PC-9 (cell line): ENCODE measurements around the gene RBP7. TPM values are rescaled to one million over a fixed set of nuclear protein-coding genes. Genes with fewer than 3 reads are reported as not detected.

ENCODE experiments used
- BruUV-seq: library from RNA; stranded (reverse); fragments of 400-500 nt; replicated peaks from 2 replicates; lab custom pipeline; 2021; lab: Mats Ljungman, UMichigan
- CTCF ChIA-PET: fragments of 300-600 bp; sonication (Branson Sonifier 250); formaldehyde crosslinking; loops from one replicate; lab custom pipeline; 2022; ENCODE audit warnings: antibody characterized with exemption; lab: Charles Lee
- POLR2A ChIA-PET: fragments of 300-600 bp; sonication (Branson Sonifier 250); formaldehyde crosslinking; loops from one replicate; lab custom pipeline; 2022; ENCODE audit warnings: antibody characterized with exemption; ENCODE audit not compliant: unreplicated experiment; lab: Charles Lee
- DNase-seq, 2 experiments: peaks; one replicate each; pipeline versions ENCODE4 v3.0.0 to v3.0.0-alpha.2; 2015 to 2022; ENCODE audit warnings: mixed read lengths in 1 of 2
- H2AFZ ChIP-seq: fragments of 200-600 bp; sonication (generic); 2 replicates; pipeline ENCODE4 v1.8.1; 2017; ENCODE audit warnings: antibody characterized with exemption
- H3F3A ChIP-seq: fragments of 200-600 bp; sonication (generic); 2 replicates; pipeline ENCODE4 v1.8.1; 2017; ENCODE audit warnings: antibody characterized with exemption, mild to moderate bottlenecking, low read depth; ENCODE audit not compliant: insufficient read depth
- H3K27ac ChIP-seq: fragments of 200-600 bp; sonication (generic); 2 replicates; pipeline ENCODE4 v1.6.1; 2016; ENCODE audit warnings: mixed run types
- H3K27me3 ChIP-seq: fragments of 200-600 bp; sonication (generic); 2 replicates; pipeline ENCODE4 v1.6.1; 2016; ENCODE audit warnings: low read depth, mixed run types; ENCODE audit not compliant: insufficient read depth
- H3K36me3 ChIP-seq: fragments of 200-600 bp; sonication (generic); 2 replicates; pipeline ENCODE4 v1.6.1; 2016; ENCODE audit warnings: low read depth, mixed run types
- H3K4me1 ChIP-seq: fragments of 200-600 bp; sonication (generic); replicated peaks from 2 replicates; pipeline ENCODE4 v1.6.1; 2016; ENCODE audit warnings: mixed run types; ENCODE audit not compliant: insufficient read depth
- H3K4me2 ChIP-seq: fragments of 200-600 bp; sonication (generic); 2 replicates; pipeline ENCODE4 v1.6.1; 2017; ENCODE audit warnings: mixed run types
- H3K4me3 ChIP-seq: fragments of 200-600 bp; sonication (generic); 2 replicates; pipeline ENCODE4 v1.6.1; 2016; ENCODE audit warnings: mixed run types
- H3K79me2 ChIP-seq: fragments of 200-600 bp; sonication (generic); 2 replicates; pipeline ENCODE4 v1.6.1; 2017; ENCODE audit warnings: low read depth, mixed run types
- H3K9me2 ChIP-seq: fragments of 200-600 bp; sonication (generic); 2 replicates; pipeline ENCODE4 v1.8.1; 2017; ENCODE audit warnings: mild to moderate bottlenecking; ENCODE audit not compliant: insufficient read depth
- H3K9me3 ChIP-seq: fragments of 200-600 bp; sonication (generic); 2 replicates; pipeline ENCODE4 v1.8.1; 2016; ENCODE audit warnings: low read depth; ENCODE audit not compliant: insufficient read depth
- H4K20me1 ChIP-seq: fragments of 200-600 bp; sonication (generic); 2 replicates; pipeline ENCODE4 v1.8.1; 2017; ENCODE audit not compliant: insufficient read depth
- CTCF ChIP-seq: fragments of 200-600 bp; sonication (generic); conservative IDR thresholded peaks from 2 replicates; pipeline ENCODE4 v1.6.1; 2017; ENCODE audit warnings: mixed run types, antibody characterized with exemption, mild to moderate bottlenecking, moderate library complexity
- EZH2 ChIP-seq: fragments of 200-600 bp; sonication (generic); IDR thresholded peaks from 2 replicates; pipeline ENCODE4 v1.8.0; 2017; ENCODE audit warnings: antibody characterized with exemption, low read depth
- intact Hi-C: fragments of 100-400 bp; cut with micrococcal nuclease; formaldehyde crosslinking; loops from one replicate; pipeline ENCODE4 v1.10.0; 2022; ENCODE audit not compliant: unreplicated experiment
- total RNA-seq: library from RNA; stranded (reverse); gene quantifications from 2 replicates; pipeline ENCODE4 v1.2.3, GENCODE V29; 2021

Gene RBP7
- total RNA-seq, 1 experiment from 2014 or later = 0.61 TPM

DNA sequence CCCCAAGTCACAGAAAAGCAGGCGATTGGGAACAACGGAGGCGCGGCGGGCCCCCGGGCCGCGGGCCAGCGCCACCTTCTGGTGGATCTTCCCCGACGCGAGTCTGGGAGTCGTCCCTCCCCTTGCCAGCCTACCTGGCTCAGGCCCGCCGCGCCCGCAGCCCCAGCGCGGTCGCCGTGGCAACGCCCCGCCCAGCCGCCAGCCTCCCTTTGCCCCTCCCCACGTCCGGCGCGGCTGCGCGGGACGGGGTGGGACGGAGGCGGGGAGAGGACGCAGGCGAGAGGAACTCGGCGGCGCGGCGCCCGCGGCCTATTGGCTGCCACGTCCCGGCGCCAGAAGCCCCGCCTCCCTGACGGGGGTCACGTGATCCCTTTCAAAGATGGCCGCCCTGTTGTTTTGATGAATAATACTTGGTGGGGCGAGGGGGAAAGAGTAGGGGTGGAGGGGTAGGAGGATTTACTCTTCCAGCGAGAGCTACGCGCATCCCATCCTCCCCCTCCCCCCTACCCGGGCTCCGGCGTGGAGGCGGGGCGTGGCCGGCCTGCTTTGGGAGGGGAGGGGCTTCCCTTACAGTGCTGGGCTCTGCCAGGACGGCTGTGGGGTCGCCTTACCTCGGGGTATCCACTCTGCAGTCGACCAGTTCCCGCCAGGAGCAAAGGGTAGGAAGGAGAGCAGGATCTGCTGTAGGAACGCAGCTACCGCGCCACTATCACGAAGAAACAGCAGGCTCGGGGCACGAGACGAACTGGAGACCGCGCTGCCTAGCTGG lies 35.7 kb downstream of the RBP7 start, which contains the start of gene UBE4B:
UBE4B (plus strand) TSS at position 369 of the 769 bp plus-strand sequence. CDS start 713 bp downstream, outside the sequence.
- H3K79me2 ChIP-seq = peaks cover 43% of the 10 kb centered on the region
- TF ChIP-seq EZH2 = no peak
- TF ChIP-seq CTCF = peak; percentile 69
- peak within 1 kb of the TSS; percentile 89 for H3K4me2 ChIP-seq
- H3K27me3 ChIP-seq = no peaks in the 10 kb centered on the region
- peaks cover 7% of the 10 kb centered on the region; the same call in 1 of the 2 replicates for H3F3A ChIP-seq
- ChIA-PET POLR2A (interaction anchor here (0.6 kb wide), 2 partner anchors 398 to 476 kb away, joined by 3 read pairs; partner anchors contain the start of gene CENPS), CTCF (interaction anchor here (0.6 to 1.2 kb wide), 2 partner anchors 83 to 139 kb away, joined by 3 to 6 read pairs; no protein-coding TSS in a partner anchor)
- H4K20me1 ChIP-seq = no peaks in the 10 kb centered on the region
- no peaks in the 10 kb centered on the region for H3K9me3 ChIP-seq
- peak within 1 kb of the TSS; percentile 92 for H2AFZ ChIP-seq
- H3K4me1 ChIP-seq = no peaks in the 10 kb centered on the region; the same call in 1 of the 2 replicates
- H3K4me3 ChIP-seq = peak within 1 kb of the TSS; percentile 82
- peak within 1 kb of the TSS; percentile 83 for H3K27ac ChIP-seq
- intact Hi-C loops = loop anchor here (1.0 to 5.0 kb wide), 6 partner anchors 82 to 205 kb away; partner anchors contain the start of genes KIF1B, LZIC and NMNAT1
- H3K36me3 ChIP-seq = no peaks in the 10 kb centered on the region
- BruUV-seq = TSS peak; percentile 60
- peak; percentile 84 to 99 for DNase-seq
- H3K9me2 ChIP-seq = no peaks in the 10 kb centered on the region

DNA sequence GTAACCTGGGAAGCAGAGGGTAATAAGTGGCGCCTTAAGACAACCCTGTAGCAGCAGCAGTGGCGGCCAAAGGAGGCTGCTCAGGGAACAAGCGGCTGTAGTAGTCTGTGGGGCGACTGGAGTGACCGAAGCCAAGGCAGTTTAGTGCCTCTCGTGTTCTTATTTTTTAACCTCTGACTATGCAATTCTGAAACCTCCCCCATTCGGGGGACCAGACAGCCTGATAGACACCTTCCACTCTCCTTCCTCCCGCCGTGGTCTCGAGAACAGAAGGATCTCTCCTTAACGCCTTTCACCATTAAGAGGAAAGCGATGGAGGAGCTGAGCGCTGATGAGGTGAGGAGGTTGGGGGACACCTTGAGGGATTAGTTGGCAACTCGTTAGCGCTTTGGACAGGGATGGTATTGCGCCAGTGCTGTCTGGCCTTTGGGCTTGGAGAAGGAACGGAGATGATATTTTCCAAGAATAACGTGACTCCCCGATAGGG lies 36.4 kb downstream of the RBP7 start:
- H3K27ac ChIP-seq = peak overlapping the region; percentile 83
- no peaks in the 10 kb centered on the region for H3K27me3 ChIP-seq
- DNase-seq = peak; percentile 30 to 41
- H3K4me3 ChIP-seq = peak overlapping the region; percentile 82
- peaks cover 7% of the 10 kb centered on the region; the same call in 1 of the 2 replicates for H3F3A ChIP-seq
- H3K9me3 ChIP-seq = no peaks in the 10 kb centered on the region
- POLR2A ChIA-PET = interaction anchor here (0.6 kb wide), 2 partner anchors 397 to 476 kb away, joined by 3 read pairs; partner anchors contain the start of gene CENPS
- H3K4me1 ChIP-seq = no peaks in the 10 kb centered on the region; the same call in 1 of the 2 replicates
- no TSS peak for BruUV-seq
- intact Hi-C loops = loop anchor here (2.0 to 5.0 kb wide), 3 partner anchors 141 to 206 kb away; partner anchors contain the start of gene KIF1B
- no peak for TF ChIP-seq EZH2
- no peak for TF ChIP-seq CTCF
- H4K20me1 ChIP-seq = no peaks in the 10 kb centered on the region
- peak overlapping the region; percentile 92 for H2AFZ ChIP-seq
- CTCF ChIA-PET = interaction anchor here (0.6 to 1.2 kb wide), 2 partner anchors 83 to 139 kb away, joined by 3 to 6 read pairs; no protein-coding TSS in a partner anchor
- H3K4me2 ChIP-seq = peak overlapping the region; percentile 89
- no peaks in the 10 kb centered on the region for H3K36me3 ChIP-seq
- H3K9me2 ChIP-seq = no peaks in the 10 kb centered on the region
- H3K79me2 ChIP-seq = peaks cover 49% of the 10 kb centered on the region

DNA sequence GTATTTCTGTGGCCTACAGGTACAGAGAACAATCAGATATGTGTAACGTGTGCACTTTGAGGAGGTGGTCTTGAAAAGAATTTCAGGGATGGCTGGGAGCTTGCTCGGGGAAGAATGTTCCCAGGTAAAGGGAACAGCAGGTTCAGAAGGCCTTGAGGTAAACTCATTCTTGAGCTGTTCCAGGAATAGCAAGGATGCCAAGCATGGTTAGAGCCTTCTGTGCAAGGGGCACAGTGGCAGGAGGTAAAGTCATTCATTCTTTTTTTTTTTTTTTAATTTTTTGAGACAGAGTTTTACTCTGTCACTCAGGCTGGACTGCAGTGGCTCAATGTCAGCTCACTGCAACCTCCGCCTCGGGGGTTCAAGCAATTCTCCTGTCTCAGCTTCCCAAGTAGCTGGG lies 45.7 kb downstream of the RBP7 start:
- POLR2A ChIA-PET = no interaction called here
- Histone ChIP-seq H3K4me2 (no peak overlapping the region), H3K4me3 (no peak overlapping the region), H3K36me3 (no peaks in the 10 kb centered on the region), H3K79me2 (peaks cover 50% of the 10 kb centered on the region), H3K4me1 (no peaks in the 10 kb centered on the region), H3F3A (no peaks in the 10 kb centered on the region), H3K27ac (no peak overlapping the region), H3K27me3 (no peaks in the 10 kb centered on the region), H2AFZ (no peak overlapping the region), H4K20me1 (no peaks in the 10 kb centered on the region), H3K9me2 (no peaks in the 10 kb centered on the region), H3K9me3 (no peaks in the 10 kb centered on the region)
- CTCF ChIA-PET = no interaction called here
- TF ChIP-seq CTCF (no peak), EZH2 (no peak)
- no TSS peak for BruUV-seq
- intact Hi-C loops = no loop called here
- no peak for DNase-seq
